Kidney tubule cell (primary cell): ENCODE data around the gene SNX20.

ENCODE experiments used
- DNase-seq: peaks from one replicate; pipeline ENCODE4 v3.0.0-alpha.2; 2018; ENCODE audit warnings: low spot score

SNX20 gene

GRCh38 chr16:50635505-50636392 lies 45.4 kb downstream of the SNX20 start:
- no peak for DNase-seq

- DNase-seq = no peak
Measured at GRCh38 chr16:50634947-50635346, 46.2 kb downstream of the SNX20 start.

- DNase-seq = no peak
Measured at GRCh38 chr16:50634090-50634489, 47.0 kb downstream of the SNX20 start.

GRCh38 chr16:50632927-50633800 lies 47.9 kb downstream of the SNX20 start:
- no peak for DNase-seq

- DNase-seq = no peak
Measured at GRCh38 chr16:50631985-50632576, 49.0 kb downstream of the SNX20 start.

GRCh38 chr16:50631249-50631984 lies 49.7 kb downstream of the SNX20 start:
- DNase-seq = no peak

GRCh38 chr16:50630394-50631020 lies 50.6 kb downstream of the SNX20 start:
- DNase-seq = no peak

GRCh38 chr16:50629334-50629733 lies 51.8 kb downstream of the SNX20 start:
- DNase-seq = no peak

GRCh38 chr16:50628156-50628802 lies 52.8 kb downstream of the SNX20 start:
- no peak for DNase-seq

GRCh38 chr16:50627419-50627818 lies 53.7 kb downstream of the SNX20 start:
- DNase-seq = peak; percentile 15

- no peak for DNase-seq
Measured at GRCh38 chr16:50626868-50627267, 54.2 kb downstream of the SNX20 start.

- no peak for DNase-seq
Measured at GRCh38 chr16:50625374-50625773, 55.7 kb downstream of the SNX20 start.

GRCh38 chr16:50624449-50624970 lies 56.6 kb downstream of the SNX20 start:
- no peak for DNase-seq

GRCh38 chr16:50622643-50623369 lies 58.3 kb downstream of the SNX20 start:
- DNase-seq = no peak

GRCh38 chr16:50622029-50622428 lies 59.1 kb downstream of the SNX20 start:
- no peak for DNase-seq
